Omental fat pad (tissue), 4 donors: ENCODE results near the gene POLR2I. TPM values are rescaled to one million over a fixed set of nuclear protein-coding genes. Genes with fewer than 3 reads are reported as not detected.
"Not testable (repeated sequence)": the region's sequence is repeated elsewhere in the genome, so short reads cannot be mapped to it uniquely, and the experiment has no call there.

Experiments used
- ATAC-seq: fragments of 150-250 bp; one replicate; pipeline ENCODE4 v1.9.1; 2016; ENCODE audit warnings: mild to moderate bottlenecking, moderate library complexity; ENCODE audit not compliant: low FRiP score
- DNase-seq: peaks from one replicate; pipeline ENCODE4 v3.0.0-alpha.2; 2019; ENCODE audit warnings: low spot score
- CTCF ChIP-seq, 3 donors: fragments of 450-650 bp; IDR thresholded peaks; one replicate each; pipeline ENCODE4 v1.5.1; 2016 to 2017; ENCODE audit warnings: antibody characterized with exemption in 3 of 3, mild to moderate bottlenecking in 3 of 3, moderate library complexity in 2 of 3
- total RNA-seq, 4 donors: library from RNA; depleted of rRNA; stranded (reverse); fragments of >200 nt; gene quantifications; one replicate each; pipeline ENCODE4 v1.1.0, GENCODE V29; 2016

The POLR2I gene
- total RNA-seq, 4 donors from 2014 or later = 32.5 to 58.5 (median 36.1) TPM

- DNase-seq (peak; percentile 91), ATAC-seq (peak; percentile 79)
- TF ChIP-seq CTCF (IDR thresholded peaks at IDR 0.05) = no peak
Observed at GRCh38 chr19:36141039-36141927, 26.6 kb upstream of the POLR2I start.

- DNase-seq (no peak), ATAC-seq (peak; percentile 20)
- TF ChIP-seq CTCF (IDR thresholded peaks at IDR 0.05) = no peak
Observed at GRCh38 chr19:36140304-36141038, 25.8 kb upstream of the POLR2I start.

- TF ChIP-seq CTCF (IDR thresholded peaks at IDR 0.05) = no peak
- DNase-seq (peak; percentile 72), ATAC-seq (peak; percentile 92)
Observed at GRCh38 chr19:36139473-36140303, 25.0 kb upstream of the POLR2I start, which contains the start of gene CAPNS1. TSS of gene CAPNS1 (plus strand) at chr19:36140066. CDS start at chr19:36141012, 946 bp downstream.

GRCh38 chr19:36139120-36139472, 24.4 kb upstream of the POLR2I start:
- ATAC-seq = no peak
- DNase-seq = no peak
- TF ChIP-seq CTCF (IDR thresholded peaks at IDR 0.05) = no peak

- no peak for DNase-seq
- ATAC-seq = peak; percentile 72
- TF ChIP-seq CTCF (IDR thresholded peaks at IDR 0.05) = no peak
Observed at GRCh38 chr19:36136964-36137686, 22.4 kb upstream of the POLR2I start.

GRCh38 chr19:36134867-36135266, 20.2 kb upstream of the POLR2I start:
- ATAC-seq, DNase-seq: not testable (repeated sequence)

- not testable (repeated sequence) for ATAC-seq, DNase-seq
Observed at GRCh38 chr19:36131221-36131620, 16.5 kb upstream of the POLR2I start.
